ENCODE data around the gene SGSM2. TPM values are rescaled to one million over a fixed set of nuclear protein-coding genes. Genes with fewer than 3 reads are reported as not detected.
A peak's percentile ranks its signal among the peaks of the same experiment; 100 is the strongest.
"Not testable (repeated sequence)": the region's sequence is repeated elsewhere in the genome, so short reads cannot be mapped to it uniquely, and the experiment has no call there.

SGSM2 gene
- total RNA-seq, 1 experiment from 2014 or later: 62.0 TPM

DNA sequence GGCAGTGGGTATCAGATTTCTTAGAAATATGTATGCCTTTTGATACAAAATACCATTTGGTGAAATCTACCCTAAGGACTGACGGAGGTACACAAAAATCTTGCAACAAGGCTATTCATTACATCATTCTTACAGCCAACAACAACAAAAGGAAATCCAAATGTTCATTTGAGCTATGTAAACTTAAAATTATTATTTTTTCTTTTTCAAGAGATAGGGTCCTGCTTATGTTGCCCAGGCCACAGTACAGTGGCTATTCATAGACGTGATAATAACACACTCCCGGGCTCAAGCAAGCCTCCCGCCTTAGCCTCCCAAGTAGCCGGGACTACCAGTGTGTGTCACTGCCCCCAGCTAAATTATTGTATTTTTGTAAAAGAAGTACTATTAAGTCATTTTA lies 24.6 kb upstream of the SGSM2 start:
- no peaks in the 10 kb centered on the region; the same call in 1 of the 2 replicates for H3K4me1 ChIP-seq (replicated peaks; ENCODE audit: insufficient read depth)
- H3K27me3 ChIP-seq (ENCODE audit: insufficient read depth, low read depth): no peaks in the 10 kb centered on the region
- H3K9me2 ChIP-seq (ENCODE audit: insufficient read depth): no peaks in the 10 kb centered on the region
- TF ChIP-seq, protein P1, sequence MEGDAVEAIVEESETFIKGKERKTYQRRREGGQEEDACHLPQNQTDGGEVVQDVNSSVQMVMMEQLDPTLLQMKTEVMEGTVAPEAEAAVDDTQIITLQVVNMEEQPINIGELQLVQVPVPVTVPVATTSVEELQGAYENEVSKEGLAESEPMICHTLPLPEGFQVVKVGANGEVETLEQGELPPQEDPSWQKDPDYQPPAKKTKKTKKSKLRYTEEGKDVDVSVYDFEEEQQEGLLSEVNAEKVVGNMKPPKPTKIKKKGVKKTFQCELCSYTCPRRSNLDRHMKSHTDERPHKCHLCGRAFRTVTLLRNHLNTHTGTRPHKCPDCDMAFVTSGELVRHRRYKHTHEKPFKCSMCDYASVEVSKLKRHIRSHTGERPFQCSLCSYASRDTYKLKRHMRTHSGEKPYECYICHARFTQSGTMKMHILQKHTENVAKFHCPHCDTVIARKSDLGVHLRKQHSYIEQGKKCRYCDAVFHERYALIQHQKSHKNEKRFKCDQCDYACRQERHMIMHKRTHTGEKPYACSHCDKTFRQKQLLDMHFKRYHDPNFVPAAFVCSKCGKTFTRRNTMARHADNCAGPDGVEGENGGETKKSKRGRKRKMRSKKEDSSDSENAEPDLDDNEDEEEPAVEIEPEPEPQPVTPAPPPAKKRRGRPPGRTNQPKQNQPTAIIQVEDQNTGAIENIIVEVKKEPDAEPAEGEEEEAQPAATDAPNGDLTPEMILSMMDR (conservative IDR thresholded peaks at IDR 0.05): no peak
- no peak for TF ChIP-seq EZH2 (IDR thresholded peaks at IDR 0.05; ENCODE audit: low read depth)
- no peak overlapping the region for H3K4me2 ChIP-seq
- no peak overlapping the region for H3K4me3 ChIP-seq
- peaks cover 4% of the 10 kb centered on the region; the same call in 1 of the 2 replicates for H4K20me1 ChIP-seq (ENCODE audit: insufficient read depth)
- peak overlapping the region; percentile 18; the same call in 1 of the 2 replicates for H3K27ac ChIP-seq
- no peak overlapping the region for H2AFZ ChIP-seq
- H3K36me3 ChIP-seq (ENCODE audit: low read depth): peaks cover 9% of the 10 kb centered on the region
- intact Hi-C loops (cut with micrococcal nuclease; ENCODE audit: unreplicated experiment): no loop called here
- no peak for DNase-seq
- no peaks in the 10 kb centered on the region for H3K9me3 ChIP-seq (ENCODE audit: insufficient read depth, low read depth)
- no TSS peak for BruUV-seq (replicated peaks)
- peaks cover 35% of the 10 kb centered on the region for H3F3A ChIP-seq (ENCODE audit: insufficient read depth, low read depth)
- H3K79me2 ChIP-seq (ENCODE audit: low read depth): 0 out of 2 replicates have a peak, but pooled peaks cover 5% of the 10 kb centered on the region
- ChIA-PET POLR2A (ENCODE audit: unreplicated experiment) (interaction anchor here (0.6 to 0.7 kb wide), 2 partner anchors 9 kb away, joined by 3 read pairs; partner anchors contain the start of genes SMG6 and SRR), CTCF (no interaction called here)

DNA sequence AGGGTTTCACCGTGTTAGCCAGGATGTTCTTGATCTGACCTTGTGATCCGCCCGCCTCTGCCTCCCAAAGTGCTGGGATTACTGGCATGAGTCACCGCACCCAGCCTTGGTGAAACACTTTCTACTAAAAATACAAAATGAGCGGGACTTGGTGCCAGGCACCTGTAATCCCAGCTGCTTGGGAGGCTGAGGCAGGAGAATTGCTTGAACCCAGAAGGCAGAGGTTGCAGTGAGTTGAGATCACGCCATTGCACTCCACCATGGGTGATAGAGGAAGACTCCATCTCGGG lies 20.4 kb upstream of the SGSM2 start:
- DNase-seq; H3K27ac ChIP-seq; H3K27me3 ChIP-seq (ENCODE audit: insufficient read depth, low read depth); H3K4me2 ChIP-seq; H3K79me2 ChIP-seq (ENCODE audit: low read depth); H4K20me1 ChIP-seq (ENCODE audit: insufficient read depth); H3K9me3 ChIP-seq (ENCODE audit: insufficient read depth, low read depth); CTCF ChIA-PET; BruUV-seq (replicated peaks); H3K4me3 ChIP-seq; H2AFZ ChIP-seq; H3K4me1 ChIP-seq (replicated peaks; ENCODE audit: insufficient read depth); H3K36me3 ChIP-seq (ENCODE audit: low read depth); intact Hi-C loops (cut with micrococcal nuclease; ENCODE audit: unreplicated experiment); H3K9me2 ChIP-seq (ENCODE audit: insufficient read depth): not testable (repeated sequence)
- peaks cover 50% of the 10 kb centered on the region for H3F3A ChIP-seq (ENCODE audit: insufficient read depth, low read depth)
- POLR2A ChIA-PET (ENCODE audit: unreplicated experiment): interaction anchor here (0.6 kb wide), 1 partner anchor 61 kb away, joined by 14 read pairs; no protein-coding TSS in a partner anchor

DNA sequence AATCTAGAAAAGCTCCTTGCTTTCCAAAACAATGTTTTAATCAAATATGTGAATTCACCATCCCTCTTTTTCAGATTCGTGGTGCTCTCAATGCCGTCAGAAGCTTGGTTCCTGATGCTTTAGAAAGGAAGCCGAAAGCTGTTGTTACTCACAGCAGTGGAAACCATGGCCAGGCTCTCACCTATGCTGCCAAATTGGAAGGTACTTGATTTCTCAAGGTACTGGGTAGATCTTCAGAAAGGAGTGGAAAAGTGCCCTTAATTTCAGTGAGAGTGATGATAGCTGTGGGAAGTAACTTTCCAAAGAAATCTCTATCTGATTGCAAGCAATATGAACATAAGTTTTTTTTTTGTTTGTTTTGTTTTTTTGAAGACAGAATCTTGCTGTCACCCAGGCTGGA lies 19.5 kb upstream of the SGSM2 start:
- no peaks in the 10 kb centered on the region for H3K9me2 ChIP-seq (ENCODE audit: insufficient read depth)
- BruUV-seq (replicated peaks): no TSS peak
- no peak for DNase-seq
- H3K27ac ChIP-seq: no peak overlapping the region
- no peak overlapping the region for H2AFZ ChIP-seq
- TF ChIP-seq, protein P1 (conservative IDR thresholded peaks at IDR 0.05): no peak
- no peak for TF ChIP-seq EZH2 (IDR thresholded peaks at IDR 0.05; ENCODE audit: low read depth)
- intact Hi-C loops (cut with micrococcal nuclease; ENCODE audit: unreplicated experiment): no loop called here
- H3K4me3 ChIP-seq: no peak overlapping the region
- ChIA-PET POLR2A (ENCODE audit: unreplicated experiment) (no interaction called here), CTCF (no interaction called here)
- no peaks in the 10 kb centered on the region for H3K27me3 ChIP-seq (ENCODE audit: insufficient read depth, low read depth)
- no peaks in the 10 kb centered on the region for H3K4me1 ChIP-seq (replicated peaks; ENCODE audit: insufficient read depth)
- H3K9me3 ChIP-seq (ENCODE audit: insufficient read depth, low read depth): no peaks in the 10 kb centered on the region
- H3F3A ChIP-seq (ENCODE audit: insufficient read depth, low read depth): peaks cover 60% of the 10 kb centered on the region
- H3K36me3 ChIP-seq (ENCODE audit: low read depth): peaks cover 14% of the 10 kb centered on the region
- no peaks in the 10 kb centered on the region for H3K79me2 ChIP-seq (ENCODE audit: low read depth)
- peaks cover 4% of the 10 kb centered on the region; the same call in 1 of the 2 replicates for H4K20me1 ChIP-seq (ENCODE audit: insufficient read depth)
- no peak overlapping the region for H3K4me2 ChIP-seq

DNA sequence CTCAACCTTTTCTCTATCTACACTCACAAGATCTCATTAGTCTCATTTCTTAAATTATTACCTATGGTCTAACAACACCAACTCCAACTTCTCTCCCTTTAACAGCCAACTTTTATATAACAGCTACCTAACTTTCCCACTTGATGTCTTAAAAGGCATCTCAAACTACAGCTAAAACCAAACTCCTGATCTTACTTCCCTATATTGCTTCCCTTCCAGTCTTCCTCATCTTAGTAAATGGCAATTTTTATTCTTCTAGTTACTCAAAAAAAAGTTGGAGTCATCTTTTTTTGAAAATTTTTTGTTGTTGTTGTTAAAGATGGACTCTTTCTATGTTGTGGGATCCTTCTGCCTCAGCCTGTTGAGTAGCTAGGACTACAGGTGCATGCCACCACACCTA lies 18.2 kb upstream of the SGSM2 start:
- TF ChIP-seq, protein P1 (conservative IDR thresholded peaks at IDR 0.05): no peak
- TF ChIP-seq EZH2 (IDR thresholded peaks at IDR 0.05; ENCODE audit: low read depth): no peak
- no TSS peak for BruUV-seq (replicated peaks)
- peaks cover 23% of the 10 kb centered on the region for H3K36me3 ChIP-seq (ENCODE audit: low read depth)
- no peak for DNase-seq
- peaks cover 72% of the 10 kb centered on the region for H3F3A ChIP-seq (ENCODE audit: insufficient read depth, low read depth)
- H3K4me3 ChIP-seq: no peak overlapping the region
- H3K9me2 ChIP-seq (ENCODE audit: insufficient read depth): no peaks in the 10 kb centered on the region
- ChIA-PET CTCF (interaction anchor here (1.1 kb wide), 1 partner anchor 34 kb away, joined by 3 read pairs; no protein-coding TSS in a partner anchor), POLR2A (ENCODE audit: unreplicated experiment) (interaction anchor here (0.7 kb wide), 1 partner anchor 17 kb away, joined by 4 read pairs; no protein-coding TSS in a partner anchor)
- H4K20me1 ChIP-seq (ENCODE audit: insufficient read depth): no peaks in the 10 kb centered on the region
- no peak overlapping the region for H2AFZ ChIP-seq
- H3K27ac ChIP-seq: no peak overlapping the region
- H3K4me2 ChIP-seq: no peak overlapping the region
- H3K27me3 ChIP-seq (ENCODE audit: insufficient read depth, low read depth): no peaks in the 10 kb centered on the region
- intact Hi-C loops (cut with micrococcal nuclease; ENCODE audit: unreplicated experiment): no loop called here
- H3K9me3 ChIP-seq (ENCODE audit: insufficient read depth, low read depth): no peaks in the 10 kb centered on the region
- H3K4me1 ChIP-seq (replicated peaks; ENCODE audit: insufficient read depth): no peaks in the 10 kb centered on the region
- no peaks in the 10 kb centered on the region for H3K79me2 ChIP-seq (ENCODE audit: low read depth)
